Measurements from ENCODE around the gene VPS25.
"Not testable (repeated sequence)": the region's sequence is repeated elsewhere in the genome, so short reads cannot be mapped to it uniquely, and the experiment has no call there.

Gene VPS25

GRCh38 chr17:42766124-42766523 is 7.1 kb upstream of the VPS25 start:
- DNase-seq = no peak

GRCh38 chr17:42767512-42767911 is 5.7 kb upstream of the VPS25 start:
- no peak for DNase-seq

GRCh38 chr17:42768006-42768405 is 5.2 kb upstream of the VPS25 start:
- DNase-seq = not testable (repeated sequence)

- DNase-seq = not testable (repeated sequence)
Observed at GRCh38 chr17:42769964-42770363, 3.3 kb upstream of the VPS25 start.

GRCh38 chr17:42772945-42773289 is 332 bp upstream of the VPS25 start:
- no peak for DNase-seq

GRCh38 chr17:42774066-42774745 is 957 bp downstream of the VPS25 start:
- DNase-seq = no peak

- DNase-seq = no peak
Observed at GRCh38 chr17:42775534-42776098, 2.4 kb downstream of the VPS25 start.

GRCh38 chr17:42778570-42778969 is 5.3 kb downstream of the VPS25 start:
- DNase-seq = no peak

GRCh38 chr17:42779304-42779935 is 6.2 kb downstream of the VPS25 start:
- DNase-seq = no peak

GRCh38 chr17:42779936-42780850 is 6.9 kb downstream of the VPS25 start, which contains the start of gene WNK4:
Gene WNK4, plus strand, starts transcription at chr17:42780610. Its CDS starts 89 bp downstream, at chr17:42780699.
- peak; percentile 77 for DNase-seq

GRCh38 chr17:42780851-42781638 is 7.8 kb downstream of the VPS25 start:
- no peak for DNase-seq

GRCh38 chr17:42781639-42782165 is 8.5 kb downstream of the VPS25 start:
- DNase-seq = no peak

- DNase-seq = no peak
Observed at GRCh38 chr17:42782166-42783061, 9.2 kb downstream of the VPS25 start.

- no peak for DNase-seq
Observed at GRCh38 chr17:42783062-42783790, 10.0 kb downstream of the VPS25 start.

- DNase-seq = no peak
Observed at GRCh38 chr17:42783791-42784138, 10.5 kb downstream of the VPS25 start.

- DNase-seq = no peak
Observed at GRCh38 chr17:42784409-42784808, 11.2 kb downstream of the VPS25 start.

GRCh38 chr17:42784811-42785592 is 11.8 kb downstream of the VPS25 start:
- no peak for DNase-seq

- DNase-seq = no peak
Observed at GRCh38 chr17:42787266-42787665, 14.0 kb downstream of the VPS25 start.

- no peak for DNase-seq
Observed at GRCh38 chr17:42791948-42792347, 18.7 kb downstream of the VPS25 start.
